ENCODE data around the gene HOPX. TPM values are rescaled to one million over a fixed set of nuclear protein-coding genes. Genes with fewer than 3 reads are reported as not detected.

The HOPX gene
- total and polyA plus RNA-seq, 4 donors: 144 to 792 (median 590) TPM

DNA sequence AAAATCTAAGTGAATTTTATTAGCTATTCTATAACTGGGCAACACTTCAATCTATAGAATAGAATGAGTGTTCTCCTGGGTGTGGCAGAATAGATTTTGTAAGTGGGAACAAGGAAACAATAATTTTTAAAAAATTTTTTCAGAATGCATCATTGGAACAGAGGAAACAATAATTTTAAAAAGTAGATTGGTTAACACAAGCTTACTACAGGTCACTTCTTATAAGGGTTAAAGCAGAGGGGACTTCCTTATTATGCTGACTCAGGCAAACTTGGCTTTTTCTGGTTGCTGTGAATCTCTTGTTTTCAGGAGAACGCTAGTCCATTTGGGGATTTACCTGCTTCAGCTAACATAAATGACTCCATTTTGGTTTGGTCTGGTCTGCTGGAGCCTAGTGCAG, 52.5 kb downstream of the HOPX start:
- DNase-seq: no peak
- ATAC-seq (ENCODE audit: insufficient read depth, low FRiP score): no peak
- Histone ChIP-seq H3K9ac (ENCODE audit: insufficient read depth in 1 of 2, low read length in 2 of 2) (no peak overlapping the region), H3K36me3 (ENCODE audit: control insufficient read depth in 4 of 4, insufficient read depth in 4 of 4, low read length in 4 of 4) (no peaks in the 10 kb centered on the region), H3K4me1 (ENCODE audit: control insufficient read depth in 5 of 5, insufficient read depth in 5 of 5, low read length in 5 of 5) (peaks cover 0 to 4% (median 0%) of the 10 kb centered on the region in 5 donors), H3K9me3 (ENCODE audit: control insufficient read depth in 4 of 4, insufficient read depth in 3 of 4, low read length in 3 of 4) (peaks cover 0 to 8% (median 4%) of the 10 kb centered on the region in 4 donors), H3K27me3 (ENCODE audit: control insufficient read depth in 3 of 3, insufficient read depth in 3 of 3, low read length in 2 of 3) (no peaks in the 10 kb centered on the region), H3K4me3 (no peak overlapping the region), H3K27ac (ENCODE audit: low read depth in 1 of 2, low read length in 1 of 2) (no peak overlapping the region)
- 53 to 83% methylated on average over 1 of the region's 1 CpG for WGBS, 2 donors
- TF ChIP-seq, protein P1, sequence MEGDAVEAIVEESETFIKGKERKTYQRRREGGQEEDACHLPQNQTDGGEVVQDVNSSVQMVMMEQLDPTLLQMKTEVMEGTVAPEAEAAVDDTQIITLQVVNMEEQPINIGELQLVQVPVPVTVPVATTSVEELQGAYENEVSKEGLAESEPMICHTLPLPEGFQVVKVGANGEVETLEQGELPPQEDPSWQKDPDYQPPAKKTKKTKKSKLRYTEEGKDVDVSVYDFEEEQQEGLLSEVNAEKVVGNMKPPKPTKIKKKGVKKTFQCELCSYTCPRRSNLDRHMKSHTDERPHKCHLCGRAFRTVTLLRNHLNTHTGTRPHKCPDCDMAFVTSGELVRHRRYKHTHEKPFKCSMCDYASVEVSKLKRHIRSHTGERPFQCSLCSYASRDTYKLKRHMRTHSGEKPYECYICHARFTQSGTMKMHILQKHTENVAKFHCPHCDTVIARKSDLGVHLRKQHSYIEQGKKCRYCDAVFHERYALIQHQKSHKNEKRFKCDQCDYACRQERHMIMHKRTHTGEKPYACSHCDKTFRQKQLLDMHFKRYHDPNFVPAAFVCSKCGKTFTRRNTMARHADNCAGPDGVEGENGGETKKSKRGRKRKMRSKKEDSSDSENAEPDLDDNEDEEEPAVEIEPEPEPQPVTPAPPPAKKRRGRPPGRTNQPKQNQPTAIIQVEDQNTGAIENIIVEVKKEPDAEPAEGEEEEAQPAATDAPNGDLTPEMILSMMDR (IDR thresholded peaks at IDR 0.05; ENCODE audit: control extremely low read depth, extremely low read depth): no peak

DNA sequence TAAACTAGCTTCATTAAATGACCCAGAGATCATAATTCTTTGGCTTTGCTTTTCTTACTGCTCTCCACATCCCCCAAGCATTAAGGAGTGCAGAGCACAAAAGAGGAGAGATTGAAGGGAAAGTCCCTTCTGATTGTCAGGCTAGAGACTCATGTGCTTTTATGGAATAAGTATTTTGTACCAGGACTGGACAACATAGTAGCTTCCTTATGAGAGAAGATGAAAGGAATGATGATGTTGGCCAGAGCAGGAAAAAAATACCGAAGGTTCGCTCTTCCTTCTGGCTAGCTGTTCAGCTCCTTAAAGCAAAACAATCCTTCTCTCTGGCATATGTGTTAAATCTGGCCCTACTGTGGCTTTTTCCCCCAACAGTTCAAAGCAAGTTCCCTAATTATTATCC, 53.1 kb downstream of the HOPX start:
- H3K4me1 ChIP-seq (ENCODE audit: control insufficient read depth in 5 of 5, insufficient read depth in 5 of 5, low read length in 5 of 5): peaks cover 0 to 4% (median 0%) of the 10 kb centered on the region in 5 donors
- DNase-seq: no peak
- TF ChIP-seq, protein P1 (IDR thresholded peaks at IDR 0.05; ENCODE audit: control extremely low read depth, extremely low read depth): no peak
- no peak overlapping the region for H3K4me3 ChIP-seq
- no peak for ATAC-seq (ENCODE audit: insufficient read depth, low FRiP score)
- no peaks in the 10 kb centered on the region for H3K36me3 ChIP-seq (ENCODE audit: control insufficient read depth in 4 of 4, insufficient read depth in 4 of 4, low read length in 4 of 4)
- H3K27me3 ChIP-seq (ENCODE audit: control insufficient read depth in 3 of 3, insufficient read depth in 3 of 3, low read length in 2 of 3): no peaks in the 10 kb centered on the region
- peaks cover 0 to 8% (median 4%) of the 10 kb centered on the region in 4 donors for H3K9me3 ChIP-seq (ENCODE audit: control insufficient read depth in 4 of 4, insufficient read depth in 3 of 4, low read length in 3 of 4)
- no peak overlapping the region for H3K27ac ChIP-seq (ENCODE audit: low read depth in 1 of 2, low read length in 1 of 2)
- H3K9ac ChIP-seq (ENCODE audit: insufficient read depth in 1 of 2, low read length in 2 of 2): no peak overlapping the region
- 82 to 83% methylated on average over 2 of the region's 2 CpGs for WGBS, 2 donors

DNA sequence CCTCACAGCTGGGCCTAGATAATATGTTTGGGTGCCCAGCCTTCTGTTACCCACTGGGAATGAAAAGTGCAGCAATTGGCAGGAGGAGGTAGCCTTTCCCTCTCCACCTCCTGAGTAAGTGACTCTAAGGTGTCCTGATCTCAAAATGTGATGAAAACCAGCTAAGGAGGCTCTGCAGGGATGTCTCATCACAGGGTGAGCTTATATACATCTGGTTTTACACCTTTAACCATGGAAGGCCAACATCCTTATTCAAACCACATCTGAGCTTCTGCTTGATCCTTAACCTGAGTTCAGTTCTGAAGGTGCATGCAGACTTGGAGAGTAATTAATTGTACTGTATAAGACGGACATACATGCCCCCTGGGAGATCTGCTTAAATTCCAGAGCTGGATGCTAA, 53.7 kb downstream of the HOPX start:
- Histone ChIP-seq H3K9me3 (ENCODE audit: control insufficient read depth in 4 of 4, insufficient read depth in 3 of 4, low read length in 3 of 4) (peaks cover 0 to 9% (median 4%) of the 10 kb centered on the region in 4 donors), H3K27ac (ENCODE audit: low read depth in 1 of 2, low read length in 1 of 2) (no peak overlapping the region), H3K4me1 (ENCODE audit: control insufficient read depth in 5 of 5, insufficient read depth in 5 of 5, low read length in 5 of 5) (peaks cover 0 to 4% (median 0%) of the 10 kb centered on the region in 5 donors), H3K9ac (ENCODE audit: insufficient read depth in 1 of 2, low read length in 2 of 2) (no peak overlapping the region), H3K27me3 (ENCODE audit: control insufficient read depth in 3 of 3, insufficient read depth in 3 of 3, low read length in 2 of 3) (no peaks in the 10 kb centered on the region), H3K36me3 (ENCODE audit: control insufficient read depth in 4 of 4, insufficient read depth in 4 of 4, low read length in 4 of 4) (no peaks in the 10 kb centered on the region), H3K4me3 (no peak overlapping the region)
- DNase-seq (no peak), ATAC-seq (ENCODE audit: insufficient read depth, low FRiP score) (no peak)
- TF ChIP-seq, protein P1 (IDR thresholded peaks at IDR 0.05; ENCODE audit: control extremely low read depth, extremely low read depth): no peak
- WGBS, 2 donors: 76 to 89% methylated on average over 1 of the region's 1 CpG

DNA sequence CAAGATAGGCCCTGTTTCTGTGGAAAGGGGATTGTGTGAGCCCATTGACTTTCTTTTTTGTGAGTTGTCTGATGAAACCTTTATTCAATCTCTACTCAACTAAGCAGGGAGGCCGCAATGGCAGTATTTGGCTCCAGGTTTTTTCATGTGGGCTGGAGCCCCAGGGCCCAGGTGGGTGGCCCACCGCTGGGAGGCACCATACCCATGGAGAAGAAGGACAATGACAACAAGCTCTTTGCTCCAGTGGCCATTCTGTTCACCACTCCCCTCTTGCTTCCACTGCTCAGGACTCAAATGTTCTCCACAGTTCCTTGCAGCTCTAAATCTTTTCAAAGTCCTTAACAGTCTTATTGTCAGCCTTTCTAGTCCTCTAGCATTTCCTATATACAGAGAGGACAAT, 54.1 kb downstream of the HOPX start:
- H3K27ac ChIP-seq (ENCODE audit: low read depth in 1 of 2, low read length in 1 of 2): no peak overlapping the region
- DNase-seq: no peak
- no peak for ATAC-seq (ENCODE audit: insufficient read depth, low FRiP score)
- H3K4me3 ChIP-seq: no peak overlapping the region
- TF ChIP-seq, protein P1 (IDR thresholded peaks at IDR 0.05; ENCODE audit: control extremely low read depth, extremely low read depth): no peak
- H3K4me1 ChIP-seq (ENCODE audit: control insufficient read depth in 5 of 5, insufficient read depth in 5 of 5, low read length in 5 of 5): peaks cover 0 to 4% (median 0%) of the 10 kb centered on the region in 5 donors
- H3K36me3 ChIP-seq (ENCODE audit: control insufficient read depth in 4 of 4, insufficient read depth in 4 of 4, low read length in 4 of 4): no peaks in the 10 kb centered on the region
- no peak overlapping the region for H3K9ac ChIP-seq (ENCODE audit: insufficient read depth in 1 of 2, low read length in 2 of 2)
- H3K9me3 ChIP-seq (ENCODE audit: control insufficient read depth in 4 of 4, insufficient read depth in 3 of 4, low read length in 3 of 4): peaks cover 0 to 9% (median 4%) of the 10 kb centered on the region in 4 donors
- no peaks in the 10 kb centered on the region for H3K27me3 ChIP-seq (ENCODE audit: control insufficient read depth in 3 of 3, insufficient read depth in 3 of 3, low read length in 2 of 3)
- 92 to 100% methylated on average over 2 of the region's 2 CpGs for WGBS, 2 donors
